ENCODE measurements around the gene SECISBP2. TPM values are rescaled to one million over a fixed set of nuclear protein-coding genes. Genes with fewer than 3 reads are reported as not detected.
"Not testable (repeated sequence)": the region's sequence is repeated elsewhere in the genome, so short reads cannot be mapped to it uniquely, and the experiment has no call there.

Gene SECISBP2
- polyA plus RNA-seq, 1 donor (not counting 4 experiments of a cell fraction or from before 2014, with no cell fraction given): 24.3 TPM

- Histone ChIP-seq H2AFZ (ENCODE audit: control insufficient read depth, low read length) (no peak overlapping the region), H3K36me3 (ENCODE audit: control insufficient read depth in 2 of 2, extremely low read depth in 1 of 2, insufficient read depth in 2 of 2, low read length in 2 of 2) (no peaks in the 10 kb centered on the region), H3K9me3 (ENCODE audit: control insufficient read depth, low read depth, low read length) (peaks cover 4% of the 10 kb centered on the region), H3K9me1 (ENCODE audit: control insufficient read depth, extremely low read depth, insufficient read depth, low read length) (no peaks in the 10 kb centered on the region), H3K27me3 (ENCODE audit: control insufficient read depth, extremely low read depth, insufficient read depth, low read length) (no peaks in the 10 kb centered on the region), H3K9ac (ENCODE audit: control insufficient read depth, extremely low read depth, insufficient read depth, low read length) (no peak overlapping the region), H3K79me2 (ENCODE audit: control insufficient read depth, insufficient read depth, low read length) (no peaks in the 10 kb centered on the region), H3K4me1 (ENCODE audit: control insufficient read depth, extremely low read depth, insufficient read depth, low read length) (no peaks in the 10 kb centered on the region), H3K27ac (ENCODE audit: control insufficient read depth, insufficient read depth, low read length) (no peak overlapping the region), H3K4me2 (ENCODE audit: control insufficient read depth, extremely low read depth, insufficient read depth, low read depth, low read length) (no peak overlapping the region), H4K20me1 (ENCODE audit: control insufficient read depth, extremely low read depth, insufficient read depth, low read length) (no peaks in the 10 kb centered on the region), H3K4me3 (ENCODE audit: control insufficient read depth in 2 of 3, extremely low read depth in 1 of 3, insufficient read depth in 2 of 3, low read depth in 1 of 3, low read length in 3 of 3) (no peak overlapping the region)
- peak; percentile 33 for DNase-seq (ENCODE audit: low read depth, low spot score)
- FAIRE-seq: no peak
- dilution Hi-C loops (cut with MboI; ENCODE audit: extremely low pct_ligation_motif_present, low sequenced_read_pairs): no loop called here
- TF ChIP-seq, protein P1, sequence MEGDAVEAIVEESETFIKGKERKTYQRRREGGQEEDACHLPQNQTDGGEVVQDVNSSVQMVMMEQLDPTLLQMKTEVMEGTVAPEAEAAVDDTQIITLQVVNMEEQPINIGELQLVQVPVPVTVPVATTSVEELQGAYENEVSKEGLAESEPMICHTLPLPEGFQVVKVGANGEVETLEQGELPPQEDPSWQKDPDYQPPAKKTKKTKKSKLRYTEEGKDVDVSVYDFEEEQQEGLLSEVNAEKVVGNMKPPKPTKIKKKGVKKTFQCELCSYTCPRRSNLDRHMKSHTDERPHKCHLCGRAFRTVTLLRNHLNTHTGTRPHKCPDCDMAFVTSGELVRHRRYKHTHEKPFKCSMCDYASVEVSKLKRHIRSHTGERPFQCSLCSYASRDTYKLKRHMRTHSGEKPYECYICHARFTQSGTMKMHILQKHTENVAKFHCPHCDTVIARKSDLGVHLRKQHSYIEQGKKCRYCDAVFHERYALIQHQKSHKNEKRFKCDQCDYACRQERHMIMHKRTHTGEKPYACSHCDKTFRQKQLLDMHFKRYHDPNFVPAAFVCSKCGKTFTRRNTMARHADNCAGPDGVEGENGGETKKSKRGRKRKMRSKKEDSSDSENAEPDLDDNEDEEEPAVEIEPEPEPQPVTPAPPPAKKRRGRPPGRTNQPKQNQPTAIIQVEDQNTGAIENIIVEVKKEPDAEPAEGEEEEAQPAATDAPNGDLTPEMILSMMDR (optimal IDR thresholded peaks at IDR 0.05 in 1 of 3, IDR thresholded peaks at IDR 0.05 in 1 of 3, conservative IDR thresholded peaks at IDR 0.05 in 1 of 3; ENCODE audit: extremely low read depth in 1 of 3, insufficient read depth in 2 of 3, low read length in 3 of 3): no peak
- no peak for TF ChIP-seq EZH2 (IDR thresholded peaks at IDR 0.05; ENCODE audit: low read length)
Observed at GRCh38 chr9:89274838-89275237, 43.5 kb upstream of the SECISBP2 start.

DNA sequence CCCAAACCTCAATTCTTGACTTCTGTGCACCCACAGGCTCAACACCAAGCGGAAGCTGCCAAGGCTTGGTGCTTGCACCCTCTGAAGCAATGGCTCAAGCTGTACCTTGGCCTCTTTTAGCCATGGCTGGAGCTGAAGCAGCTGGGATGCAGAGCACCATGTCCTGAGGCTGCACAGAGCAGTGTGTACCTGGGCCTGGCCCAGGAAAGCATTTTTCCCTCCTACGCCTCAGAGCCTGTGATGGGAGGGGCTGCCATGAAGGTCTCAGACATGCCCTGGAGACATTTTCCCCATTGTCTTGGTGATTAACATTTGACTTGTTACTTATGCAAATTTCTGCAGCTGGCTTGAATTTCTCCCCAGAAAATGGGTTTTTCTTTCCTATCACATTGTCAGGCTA is 42.3 kb upstream of the SECISBP2 start:
- H3K27me3 ChIP-seq (ENCODE audit: control insufficient read depth, extremely low read depth, insufficient read depth, low read length); H3K9ac ChIP-seq (ENCODE audit: control insufficient read depth, extremely low read depth, insufficient read depth, low read length); H3K79me2 ChIP-seq (ENCODE audit: control insufficient read depth, insufficient read depth, low read length); H3K4me2 ChIP-seq (ENCODE audit: control insufficient read depth, extremely low read depth, insufficient read depth, low read depth, low read length); DNase-seq (ENCODE audit: low read depth, low spot score); H3K9me1 ChIP-seq (ENCODE audit: control insufficient read depth, extremely low read depth, insufficient read depth, low read length); dilution Hi-C loops (cut with MboI; ENCODE audit: extremely low pct_ligation_motif_present, low sequenced_read_pairs); H3K27ac ChIP-seq (ENCODE audit: control insufficient read depth, insufficient read depth, low read length); H2AFZ ChIP-seq (ENCODE audit: control insufficient read depth, low read length); H3K4me1 ChIP-seq (ENCODE audit: control insufficient read depth, extremely low read depth, insufficient read depth, low read length); FAIRE-seq; H3K9me3 ChIP-seq (ENCODE audit: control insufficient read depth, low read depth, low read length); H3K36me3 ChIP-seq (ENCODE audit: control insufficient read depth in 2 of 2, extremely low read depth in 1 of 2, insufficient read depth in 2 of 2, low read length in 2 of 2); H4K20me1 ChIP-seq (ENCODE audit: control insufficient read depth, extremely low read depth, insufficient read depth, low read length); H3K4me3 ChIP-seq (ENCODE audit: control insufficient read depth in 2 of 3, extremely low read depth in 1 of 3, insufficient read depth in 2 of 3, low read depth in 1 of 3, low read length in 3 of 3): not testable (repeated sequence)

DNA sequence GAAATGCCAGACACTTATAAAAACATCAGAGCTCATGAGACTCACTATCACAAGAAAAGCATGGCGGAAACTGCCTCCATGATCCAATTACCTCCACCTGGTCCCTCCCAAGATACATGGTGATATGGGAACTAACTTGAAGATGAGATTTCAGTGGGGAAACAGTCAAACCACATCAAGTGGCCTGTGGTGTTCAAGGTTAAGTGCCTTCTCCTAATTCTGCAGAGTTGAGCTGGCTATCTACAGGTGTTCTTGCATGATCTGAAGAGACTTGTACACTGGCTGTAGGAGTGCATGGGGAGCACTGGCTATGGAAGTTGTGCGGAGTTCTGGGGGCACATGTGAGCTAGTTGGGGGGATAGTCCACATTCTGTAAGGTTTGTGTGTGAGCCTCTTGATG is 41.3 kb upstream of the SECISBP2 start:
- H3K27ac ChIP-seq (ENCODE audit: control insufficient read depth, insufficient read depth, low read length): no peak overlapping the region
- H3K9me1 ChIP-seq (ENCODE audit: control insufficient read depth, extremely low read depth, insufficient read depth, low read length): no peaks in the 10 kb centered on the region
- no peaks in the 10 kb centered on the region for H4K20me1 ChIP-seq (ENCODE audit: control insufficient read depth, extremely low read depth, insufficient read depth, low read length)
- no peaks in the 10 kb centered on the region for H3K27me3 ChIP-seq (ENCODE audit: control insufficient read depth, extremely low read depth, insufficient read depth, low read length)
- H2AFZ ChIP-seq (ENCODE audit: control insufficient read depth, low read length): no peak overlapping the region
- H3K4me3 ChIP-seq (ENCODE audit: control insufficient read depth in 2 of 3, extremely low read depth in 1 of 3, insufficient read depth in 2 of 3, low read depth in 1 of 3, low read length in 3 of 3): no peak overlapping the region
- H3K4me2 ChIP-seq (ENCODE audit: control insufficient read depth, extremely low read depth, insufficient read depth, low read depth, low read length): no peak overlapping the region
- no peaks in the 10 kb centered on the region for H3K79me2 ChIP-seq (ENCODE audit: control insufficient read depth, insufficient read depth, low read length)
- H3K9me3 ChIP-seq (ENCODE audit: control insufficient read depth, low read depth, low read length): peaks cover 4% of the 10 kb centered on the region
- TF ChIP-seq, protein P1 (optimal IDR thresholded peaks at IDR 0.05 in 1 of 3, IDR thresholded peaks at IDR 0.05 in 1 of 3, conservative IDR thresholded peaks at IDR 0.05 in 1 of 3; ENCODE audit: extremely low read depth in 1 of 3, insufficient read depth in 2 of 3, low read length in 3 of 3): no peak
- no peak for TF ChIP-seq EZH2 (IDR thresholded peaks at IDR 0.05; ENCODE audit: low read length)
- FAIRE-seq: no peak
- H3K36me3 ChIP-seq (ENCODE audit: control insufficient read depth in 2 of 2, extremely low read depth in 1 of 2, insufficient read depth in 2 of 2, low read length in 2 of 2): no peaks in the 10 kb centered on the region
- no peak overlapping the region for H3K9ac ChIP-seq (ENCODE audit: control insufficient read depth, extremely low read depth, insufficient read depth, low read length)
- no peak for DNase-seq (ENCODE audit: low read depth, low spot score)
- no peaks in the 10 kb centered on the region for H3K4me1 ChIP-seq (ENCODE audit: control insufficient read depth, extremely low read depth, insufficient read depth, low read length)
- dilution Hi-C loops (cut with MboI; ENCODE audit: extremely low pct_ligation_motif_present, low sequenced_read_pairs): no loop called here
